ENCODE data around the gene MEST. TPM values are rescaled to one million over a fixed set of nuclear protein-coding genes. Genes with fewer than 3 reads are reported as not detected.

The MEST gene
- polyA plus RNA-seq, 1 of the 3 experiments (the other 2 are of a cell fraction) = 36.7 TPM

DNA sequence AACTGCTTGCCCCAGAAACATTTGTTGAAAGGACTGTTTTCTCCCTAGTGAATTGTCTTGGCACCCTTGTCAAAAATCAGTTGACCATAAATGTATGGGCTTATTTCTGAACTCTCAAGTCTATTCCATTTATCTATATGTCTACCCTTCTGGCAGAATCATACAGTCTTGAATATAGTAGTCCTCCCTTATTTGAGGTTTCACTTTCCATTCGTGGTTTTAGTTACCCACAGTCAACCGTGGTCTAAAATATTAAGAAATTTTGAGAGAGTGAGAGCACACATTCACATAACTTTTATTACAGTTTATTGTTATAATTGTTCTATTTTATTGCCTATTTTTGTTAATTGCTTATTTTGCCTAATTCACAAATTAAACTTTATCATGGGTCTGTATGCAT lies 33.6 kb upstream of the MEST start (continued):
- TF ChIP-seq, protein P1, sequence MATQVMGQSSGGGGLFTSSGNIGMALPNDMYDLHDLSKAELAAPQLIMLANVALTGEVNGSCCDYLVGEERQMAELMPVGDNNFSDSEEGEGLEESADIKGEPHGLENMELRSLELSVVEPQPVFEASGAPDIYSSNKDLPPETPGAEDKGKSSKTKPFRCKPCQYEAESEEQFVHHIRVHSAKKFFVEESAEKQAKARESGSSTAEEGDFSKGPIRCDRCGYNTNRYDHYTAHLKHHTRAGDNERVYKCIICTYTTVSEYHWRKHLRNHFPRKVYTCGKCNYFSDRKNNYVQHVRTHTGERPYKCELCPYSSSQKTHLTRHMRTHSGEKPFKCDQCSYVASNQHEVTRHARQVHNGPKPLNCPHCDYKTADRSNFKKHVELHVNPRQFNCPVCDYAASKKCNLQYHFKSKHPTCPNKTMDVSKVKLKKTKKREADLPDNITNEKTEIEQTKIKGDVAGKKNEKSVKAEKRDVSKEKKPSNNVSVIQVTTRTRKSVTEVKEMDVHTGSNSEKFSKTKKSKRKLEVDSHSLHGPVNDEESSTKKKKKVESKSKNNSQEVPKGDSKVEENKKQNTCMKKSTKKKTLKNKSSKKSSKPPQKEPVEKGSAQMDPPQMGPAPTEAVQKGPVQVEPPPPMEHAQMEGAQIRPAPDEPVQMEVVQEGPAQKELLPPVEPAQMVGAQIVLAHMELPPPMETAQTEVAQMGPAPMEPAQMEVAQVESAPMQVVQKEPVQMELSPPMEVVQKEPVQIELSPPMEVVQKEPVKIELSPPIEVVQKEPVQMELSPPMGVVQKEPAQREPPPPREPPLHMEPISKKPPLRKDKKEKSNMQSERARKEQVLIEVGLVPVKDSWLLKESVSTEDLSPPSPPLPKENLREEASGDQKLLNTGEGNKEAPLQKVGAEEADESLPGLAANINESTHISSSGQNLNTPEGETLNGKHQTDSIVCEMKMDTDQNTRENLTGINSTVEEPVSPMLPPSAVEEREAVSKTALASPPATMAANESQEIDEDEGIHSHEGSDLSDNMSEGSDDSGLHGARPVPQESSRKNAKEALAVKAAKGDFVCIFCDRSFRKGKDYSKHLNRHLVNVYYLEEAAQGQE (IDR thresholded peaks at IDR 0.05; ENCODE audit: low read depth, low read length) = no peak
- TF ChIP-seq SIN3A (IDR thresholded peaks at IDR 0.05; ENCODE audit: borderline replicate concordance, low read depth, low read length) (no peak), EZH2phosphoT487 (IDR thresholded peaks at IDR 0.05; ENCODE audit: borderline replicate concordance, low read depth) (no peak), FOXJ3 (CRISPR knock-in tag; IDR thresholded peaks at IDR 0.05) (no peak), MXI1 (IDR thresholded peaks at IDR 0.05; ENCODE audit: low read depth, low read length) (no peak), POLR2AphosphoS5 (IDR thresholded peaks at IDR 0.05; ENCODE audit: low read depth, low read length) (no peak), RCOR1 (IDR thresholded peaks at IDR 0.05; ENCODE audit: low read length) (no peak)

DNA sequence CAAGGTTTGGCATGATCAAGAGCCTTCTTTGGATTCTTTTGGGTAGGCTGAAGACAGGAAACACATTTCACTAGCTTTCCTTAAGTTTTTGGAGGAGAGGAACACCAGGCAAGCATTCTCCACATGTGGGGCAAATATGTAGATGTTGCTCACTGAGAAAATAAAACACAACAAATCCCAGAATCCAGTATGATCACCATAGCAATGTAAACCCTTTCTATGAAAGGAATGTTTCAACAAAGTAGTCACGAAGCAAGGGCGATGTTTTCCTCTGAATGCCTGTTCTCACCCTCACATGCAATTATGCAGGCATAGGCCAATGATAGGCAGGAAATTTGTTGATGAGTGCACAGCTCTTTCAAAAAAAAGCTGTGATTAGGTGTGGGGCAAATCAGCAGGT lies 30.6 kb upstream of the MEST start:
- CTCF ChIA-PET = no interaction called here
- no peak overlapping the region for H3K27ac ChIP-seq (ENCODE audit: low read depth in 2 of 2, low read length in 1 of 2)
- no peaks in the 10 kb centered on the region for H4K20me1 ChIP-seq (ENCODE audit: insufficient read depth)
- 70% methylated on average over 2 of the region's 2 CpGs for WGBS (ENCODE audit: low lambda C conversion rate)
- H3K4me1 ChIP-seq (ENCODE audit: control insufficient read depth in 1 of 2, insufficient read depth in 2 of 2, low read depth in 1 of 2, low read length in 1 of 2) = no peaks in the 10 kb centered on the region
- H3F3A ChIP-seq (replicated peaks; ENCODE audit: insufficient read depth) = no peaks in the 10 kb centered on the region
- no peaks in the 10 kb centered on the region for H3K36me3 ChIP-seq (replicated peaks in 1 of 2; ENCODE audit: control insufficient read depth in 1 of 2, insufficient read depth in 2 of 2, low read length in 1 of 2)
- H3K9ac ChIP-seq = no peak overlapping the region
- H2AFZ ChIP-seq (ENCODE audit: low read depth) = no peak overlapping the region
- no peaks in the 10 kb centered on the region for H3K27me3 ChIP-seq (ENCODE audit: insufficient read depth)
- POLR2A ChIA-PET = no interaction called here
- H3K79me2 ChIP-seq (ENCODE audit: insufficient read depth) = no peaks in the 10 kb centered on the region
- peaks cover 5% of the 10 kb centered on the region; the same call in 1 of the 2 replicates for H3K9me3 ChIP-seq
- no peak overlapping the region for H3K4me3 ChIP-seq (ENCODE audit: low read depth in 2 of 2, low read length in 1 of 2)
- no peak overlapping the region for H3K4me2 ChIP-seq
- no peaks in the 10 kb centered on the region for H3K9me2 ChIP-seq
- no peak for DNase-seq
- TF ChIP-seq RXRA (IDR thresholded peaks at IDR 0.05; ENCODE audit: borderline replicate concordance, low read depth) (no peak), NFIC (IDR thresholded peaks at IDR 0.05; ENCODE audit: borderline replicate concordance) (no peak), TEAD4 (IDR thresholded peaks at IDR 0.05; ENCODE audit: borderline replicate concordance, insufficient read depth) (no peak), SIN3A (IDR thresholded peaks at IDR 0.05; ENCODE audit: borderline replicate concordance, low read depth, low read length) (no peak)
- TF ChIP-seq, protein P2, sequence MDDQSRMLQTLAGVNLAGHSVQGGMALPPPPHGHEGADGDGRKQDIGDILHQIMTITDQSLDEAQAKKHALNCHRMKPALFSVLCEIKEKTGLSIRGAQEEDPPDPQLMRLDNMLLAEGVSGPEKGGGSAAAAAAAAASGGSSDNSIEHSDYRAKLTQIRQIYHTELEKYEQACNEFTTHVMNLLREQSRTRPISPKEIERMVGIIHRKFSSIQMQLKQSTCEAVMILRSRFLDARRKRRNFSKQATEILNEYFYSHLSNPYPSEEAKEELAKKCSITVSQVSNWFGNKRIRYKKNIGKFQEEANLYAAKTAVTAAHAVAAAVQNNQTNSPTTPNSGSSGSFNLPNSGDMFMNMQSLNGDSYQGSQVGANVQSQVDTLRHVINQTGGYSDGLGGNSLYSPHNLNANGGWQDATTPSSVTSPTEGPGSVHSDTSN (IDR thresholded peaks at IDR 0.05) = no peak
- TF ChIP-seq, protein P3, sequence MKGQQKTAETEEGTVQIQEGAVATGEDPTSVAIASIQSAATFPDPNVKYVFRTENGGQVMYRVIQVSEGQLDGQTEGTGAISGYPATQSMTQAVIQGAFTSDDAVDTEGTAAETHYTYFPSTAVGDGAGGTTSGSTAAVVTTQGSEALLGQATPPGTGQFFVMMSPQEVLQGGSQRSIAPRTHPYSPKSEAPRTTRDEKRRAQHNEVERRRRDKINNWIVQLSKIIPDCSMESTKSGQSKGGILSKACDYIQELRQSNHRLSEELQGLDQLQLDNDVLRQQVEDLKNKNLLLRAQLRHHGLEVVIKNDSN (IDR thresholded peaks at IDR 0.05; ENCODE audit: borderline replicate concordance, low read depth) = no peak
- TF ChIP-seq, protein P4, sequence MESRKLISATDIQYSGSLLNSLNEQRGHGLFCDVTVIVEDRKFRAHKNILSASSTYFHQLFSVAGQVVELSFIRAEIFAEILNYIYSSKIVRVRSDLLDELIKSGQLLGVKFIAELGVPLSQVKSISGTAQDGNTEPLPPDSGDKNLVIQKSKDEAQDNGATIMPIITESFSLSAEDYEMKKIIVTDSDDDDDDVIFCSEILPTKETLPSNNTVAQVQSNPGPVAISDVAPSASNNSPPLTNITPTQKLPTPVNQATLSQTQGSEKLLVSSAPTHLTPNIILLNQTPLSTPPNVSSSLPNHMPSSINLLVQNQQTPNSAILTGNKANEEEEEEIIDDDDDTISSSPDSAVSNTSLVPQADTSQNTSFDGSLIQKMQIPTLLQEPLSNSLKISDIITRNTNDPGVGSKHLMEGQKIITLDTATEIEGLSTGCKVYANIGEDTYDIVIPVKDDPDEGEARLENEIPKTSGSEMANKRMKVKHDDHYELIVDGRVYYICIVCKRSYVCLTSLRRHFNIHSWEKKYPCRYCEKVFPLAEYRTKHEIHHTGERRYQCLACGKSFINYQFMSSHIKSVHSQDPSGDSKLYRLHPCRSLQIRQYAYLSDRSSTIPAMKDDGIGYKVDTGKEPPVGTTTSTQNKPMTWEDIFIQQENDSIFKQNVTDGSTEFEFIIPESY (IDR thresholded peaks at IDR 0.05; ENCODE audit: borderline replicate concordance, low read depth) = no peak

Data from SK-N-SH (cell line).